Suprapubic skin (tissue), 4 donors: Measurements from ENCODE around the gene EFCAB7. TPM values are rescaled to one million over a fixed set of nuclear protein-coding genes. Genes with fewer than 3 reads are reported as not detected.

ENCODE experiments used
- DNase-seq, 2 donors: peaks; one replicate each; pipeline ENCODE4 v3.0.0-alpha.2; 2019; ENCODE audit warnings: low spot score in 2 of 2
- H3K27ac ChIP-seq: fragments of 200-600 bp; sonication (generic); one replicate; pipeline ENCODE4 v1.5.1; 2019
- H3K27me3 ChIP-seq: fragments of 200-600 bp; sonication (generic); one replicate; pipeline ENCODE4 v1.5.1; 2019
- H3K36me3 ChIP-seq: fragments of 200-600 bp; sonication (generic); one replicate; pipeline ENCODE4 v1.5.1; 2019
- H3K4me1 ChIP-seq: fragments of 200-600 bp; sonication (generic); one replicate; pipeline ENCODE4 v1.5.1; 2019
- H3K4me3 ChIP-seq: fragments of 200-600 bp; sonication (generic); one replicate; pipeline ENCODE4 v1.5.1; 2019; ENCODE audit warnings: mild to moderate bottlenecking
- H3K9me3 ChIP-seq: fragments of 200-600 bp; sonication (generic); one replicate; pipeline ENCODE4 v1.5.1; 2019
- EP300 ChIP-seq: sonication (generic); formaldehyde crosslinking; IDR thresholded peaks from one replicate; pipeline ENCODE4 v1.6.1; 2017; ENCODE audit warnings: antibody characterized with exemption
- POLR2A ChIP-seq, 2 donors: fragments of 450-650 bp; IDR thresholded peaks; one replicate each; pipeline ENCODE4 v1.6.1; 2017; ENCODE audit warnings: antibody characterized with exemption in 2 of 2, mild to moderate bottlenecking in 2 of 2, moderate library complexity in 2 of 2
- POLR2AphosphoS5 ChIP-seq, 3 donors: sonication (generic); formaldehyde crosslinking; IDR thresholded peaks; one replicate each; pipeline ENCODE4 v1.6.1; 2017; ENCODE audit warnings: antibody characterized with exemption in 3 of 3
- WGBS: methylation state at CpG from one replicate; pipeline ENCODE4 v1.1.5; 2018; 5-methylcytosine and 5-hydroxymethylcytosine counted together
- total RNA-seq, 4 donors: library from RNA; depleted of rRNA; stranded (reverse); fragments of >200 nt; gene quantifications; one replicate each; pipeline ENCODE4 v1.1.0, GENCODE V29; 2016
- TF ChIP-seq, protein P1 (sequence below), 2 donors: fragments of 200-600 bp in 1 of 2; fragments of 450-650 bp in 1 of 2; sonication (generic) in 1 of 2; IDR thresholded peaks; one replicate each; pipeline ENCODE4 v1.5.1; 2016 to 2019; ENCODE audit warnings: antibody characterized with exemption in 2 of 2, mild to moderate bottlenecking in 1 of 2, moderate library complexity in 1 of 2

The EFCAB7 gene
- total RNA-seq, 4 donors from 2014 or later: 2.8 to 14.1 (median 8.0) TPM

DNA sequence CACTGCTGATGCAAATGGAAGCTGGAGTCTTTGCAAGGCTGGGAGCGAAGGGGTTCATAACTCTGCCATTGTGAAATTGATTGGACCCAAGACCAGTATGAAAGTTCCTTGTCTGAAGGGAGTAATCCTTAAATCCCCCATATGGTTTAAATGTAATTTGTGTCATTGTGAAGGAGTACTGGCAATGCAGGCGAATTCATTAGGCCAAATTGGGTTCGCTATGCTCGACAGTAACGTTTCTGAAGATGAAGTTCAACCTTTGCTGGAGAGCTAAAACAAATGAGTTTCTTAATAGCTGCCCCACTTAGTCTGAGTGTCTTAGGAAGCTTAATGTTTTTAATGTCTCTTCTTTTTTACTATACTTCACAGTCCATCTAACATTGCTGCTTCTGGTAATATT, 97.3 kb downstream of the EFCAB7 start:
- Histone ChIP-seq H3K4me1 (peaks cover 20% of the 10 kb centered on the region), H3K27ac (no peak overlapping the region), H3K27me3 (no peaks in the 10 kb centered on the region), H3K4me3 (no peak overlapping the region), H3K36me3 (no peaks in the 10 kb centered on the region), H3K9me3 (no peaks in the 10 kb centered on the region)
- WGBS: 96% methylated on average over 5 of the region's 5 CpGs
- no peak for TF ChIP-seq POLR2A (IDR thresholded peaks at IDR 0.05)
- no peak for TF ChIP-seq POLR2AphosphoS5 (IDR thresholded peaks at IDR 0.05)
- TF ChIP-seq EP300: no peak
- TF ChIP-seq, protein P1, sequence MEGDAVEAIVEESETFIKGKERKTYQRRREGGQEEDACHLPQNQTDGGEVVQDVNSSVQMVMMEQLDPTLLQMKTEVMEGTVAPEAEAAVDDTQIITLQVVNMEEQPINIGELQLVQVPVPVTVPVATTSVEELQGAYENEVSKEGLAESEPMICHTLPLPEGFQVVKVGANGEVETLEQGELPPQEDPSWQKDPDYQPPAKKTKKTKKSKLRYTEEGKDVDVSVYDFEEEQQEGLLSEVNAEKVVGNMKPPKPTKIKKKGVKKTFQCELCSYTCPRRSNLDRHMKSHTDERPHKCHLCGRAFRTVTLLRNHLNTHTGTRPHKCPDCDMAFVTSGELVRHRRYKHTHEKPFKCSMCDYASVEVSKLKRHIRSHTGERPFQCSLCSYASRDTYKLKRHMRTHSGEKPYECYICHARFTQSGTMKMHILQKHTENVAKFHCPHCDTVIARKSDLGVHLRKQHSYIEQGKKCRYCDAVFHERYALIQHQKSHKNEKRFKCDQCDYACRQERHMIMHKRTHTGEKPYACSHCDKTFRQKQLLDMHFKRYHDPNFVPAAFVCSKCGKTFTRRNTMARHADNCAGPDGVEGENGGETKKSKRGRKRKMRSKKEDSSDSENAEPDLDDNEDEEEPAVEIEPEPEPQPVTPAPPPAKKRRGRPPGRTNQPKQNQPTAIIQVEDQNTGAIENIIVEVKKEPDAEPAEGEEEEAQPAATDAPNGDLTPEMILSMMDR (IDR thresholded peaks at IDR 0.05): no peak
- DNase-seq: no peak

GRCh38 chr1:63621075-63621474, 97.8 kb downstream of the EFCAB7 start:
- DNase-seq: no peak
- Histone ChIP-seq H3K27ac (no peak overlapping the region), H3K36me3 (no peaks in the 10 kb centered on the region), H3K9me3 (no peaks in the 10 kb centered on the region), H3K4me3 (no peak overlapping the region), H3K27me3 (no peaks in the 10 kb centered on the region), H3K4me1 (peaks cover 20% of the 10 kb centered on the region)
- 66% methylated on average over 3 of the region's 3 CpGs for WGBS
- TF ChIP-seq, protein P1 (IDR thresholded peaks at IDR 0.05): no peak
- no peak for TF ChIP-seq EP300
- no peak for TF ChIP-seq POLR2A (IDR thresholded peaks at IDR 0.05)
- TF ChIP-seq POLR2AphosphoS5 (IDR thresholded peaks at IDR 0.05): no peak

DNA sequence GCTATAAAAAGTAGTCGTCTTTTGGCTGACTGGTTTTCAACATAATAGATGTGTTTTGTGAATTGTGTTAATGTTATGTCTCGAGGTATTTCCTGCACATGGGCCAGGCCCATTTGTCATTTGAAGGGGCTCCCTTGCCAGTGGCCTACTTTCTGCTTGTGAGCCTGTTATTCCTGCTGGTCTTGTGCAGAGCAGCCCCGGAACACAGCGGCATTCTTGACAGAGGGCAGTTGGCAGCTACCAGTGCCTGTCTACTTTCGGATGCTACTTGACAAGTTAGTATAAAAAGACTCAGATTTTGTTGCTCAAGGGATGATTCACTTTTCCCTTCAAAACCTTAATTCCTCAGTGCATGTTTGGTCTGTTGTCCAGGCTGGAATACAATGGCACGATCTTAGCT, 98.4 kb downstream of the EFCAB7 start:
- Histone ChIP-seq H3K36me3 (no peaks in the 10 kb centered on the region), H3K27ac (no peak overlapping the region), H3K4me1 (peaks cover 18% of the 10 kb centered on the region), H3K27me3 (no peaks in the 10 kb centered on the region), H3K4me3 (no peak overlapping the region), H3K9me3 (no peaks in the 10 kb centered on the region)
- DNase-seq: no peak
- WGBS: 47% methylated on average over 6 of the region's 6 CpGs
- TF ChIP-seq EP300: no peak
- no peak for TF ChIP-seq POLR2AphosphoS5 (IDR thresholded peaks at IDR 0.05)
- TF ChIP-seq, protein P1 (IDR thresholded peaks at IDR 0.05): no peak
- no peak for TF ChIP-seq POLR2A (IDR thresholded peaks at IDR 0.05)

Other genes with a start within 250 kb of the EFCAB7 start
- gene FOXD3, start 201.0 kb upstream of the EFCAB7 start, total RNA-seq: 1 to 10 TPM in 2 of 4 donors, under 1 TPM in 1, not detected in 1; 0.26 to 2.8 (median 1.5) TPM
- gene ALG6, start 155.9 kb upstream of the EFCAB7 start, total RNA-seq: 10 to 100 TPM in 3 of 4 donors, 1 to 10 TPM in 1; 10.0 to 45.0 (median 17.6) TPM
- 10 to 100 TPM; 10.3 to 22.2 (median 16.1) TPM for gene ITGB3BP, start 300 bp upstream of the EFCAB7 start, total RNA-seq
- gene PGM1, start 69.9 kb downstream of the EFCAB7 start, total RNA-seq: 10 to 100 TPM; 38.9 to 52.8 (median 45.4) TPM